ENCODE results near the gene DAB1.

DNA sequence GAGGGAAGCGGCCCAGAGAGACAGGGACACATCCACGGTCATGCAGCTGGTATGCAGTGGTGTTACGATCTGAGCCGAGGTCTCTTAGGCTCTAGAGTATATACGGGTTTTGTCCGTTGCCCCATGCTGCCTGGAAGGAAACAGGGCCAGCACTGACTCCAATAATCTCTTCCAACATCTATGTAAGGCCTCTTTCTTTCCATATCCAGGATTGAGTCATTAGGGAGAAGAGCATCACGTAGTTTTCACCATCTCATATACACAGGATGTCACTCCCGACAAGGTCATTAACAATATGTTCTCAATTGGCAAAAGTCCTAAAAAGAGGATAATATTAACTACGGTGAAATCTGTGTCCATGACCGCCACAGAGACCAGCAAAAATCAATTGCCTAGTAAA lies 462.4 kb downstream of the DAB1 start:
- TF ChIP-seq, protein P1, sequence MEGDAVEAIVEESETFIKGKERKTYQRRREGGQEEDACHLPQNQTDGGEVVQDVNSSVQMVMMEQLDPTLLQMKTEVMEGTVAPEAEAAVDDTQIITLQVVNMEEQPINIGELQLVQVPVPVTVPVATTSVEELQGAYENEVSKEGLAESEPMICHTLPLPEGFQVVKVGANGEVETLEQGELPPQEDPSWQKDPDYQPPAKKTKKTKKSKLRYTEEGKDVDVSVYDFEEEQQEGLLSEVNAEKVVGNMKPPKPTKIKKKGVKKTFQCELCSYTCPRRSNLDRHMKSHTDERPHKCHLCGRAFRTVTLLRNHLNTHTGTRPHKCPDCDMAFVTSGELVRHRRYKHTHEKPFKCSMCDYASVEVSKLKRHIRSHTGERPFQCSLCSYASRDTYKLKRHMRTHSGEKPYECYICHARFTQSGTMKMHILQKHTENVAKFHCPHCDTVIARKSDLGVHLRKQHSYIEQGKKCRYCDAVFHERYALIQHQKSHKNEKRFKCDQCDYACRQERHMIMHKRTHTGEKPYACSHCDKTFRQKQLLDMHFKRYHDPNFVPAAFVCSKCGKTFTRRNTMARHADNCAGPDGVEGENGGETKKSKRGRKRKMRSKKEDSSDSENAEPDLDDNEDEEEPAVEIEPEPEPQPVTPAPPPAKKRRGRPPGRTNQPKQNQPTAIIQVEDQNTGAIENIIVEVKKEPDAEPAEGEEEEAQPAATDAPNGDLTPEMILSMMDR (IDR thresholded peaks at IDR 0.05) = no peak
- no peak for TF ChIP-seq POLR2A (IDR thresholded peaks at IDR 0.05)

Measured in sigmoid colon (tissue), 3 donors.